ENCODE data around the gene ADARB1. TPM values are rescaled to one million over a fixed set of nuclear protein-coding genes. Genes with fewer than 3 reads are reported as not detected.

ADARB1 gene
- total and polyA plus RNA-seq, 2 of the 4 experiments (the other 2 are of a cell fraction) = 39.8 to 47.3 TPM

DNA sequence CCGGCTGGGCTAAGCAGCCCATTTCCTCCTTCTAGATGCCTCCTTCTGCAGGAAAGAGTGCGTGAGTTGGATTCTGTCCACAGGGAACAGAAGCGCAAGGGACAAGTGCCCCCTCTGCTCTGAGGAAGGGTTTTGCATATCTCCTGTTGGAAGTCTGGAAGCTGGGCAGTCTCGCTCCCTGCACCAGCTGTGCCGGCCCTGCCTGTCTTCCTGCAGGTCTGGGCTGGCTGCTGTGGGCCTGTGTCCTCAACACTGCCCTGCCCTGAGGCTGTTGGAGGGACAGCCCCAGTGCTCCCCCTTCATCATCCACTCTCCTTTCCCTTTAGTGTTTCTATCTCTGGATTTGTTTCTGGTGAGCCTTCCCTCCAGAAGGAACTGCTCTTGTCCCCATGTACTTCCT is 21.8 kb downstream of the ADARB1 start:
- Histone ChIP-seq H3K27ac (ENCODE audit: insufficient read depth, low read length) (no peak overlapping the region), H4K20me1 (ENCODE audit: insufficient read depth, low read length) (peaks cover 98% of the 10 kb centered on the region), H2BK5ac (ENCODE audit: low read depth, low read length, poor library complexity, severe bottlenecking) (no peak overlapping the region), H3K56ac (ENCODE audit: extremely low read depth, insufficient read depth, low read length) (no peak overlapping the region), H3K4me3 (ENCODE audit: insufficient read depth, low read depth, low read length) (no peak overlapping the region), H3K9me1 (ENCODE audit: insufficient read depth, low read length) (peaks cover 36% of the 10 kb centered on the region), H2AFZ (replicated peaks; ENCODE audit: low read length, poor library complexity) (no peak overlapping the region), H2AK5ac (ENCODE audit: low read depth, low read length) (0 out of 2 replicates have a peak overlapping the region, but pooled peaks have one; percentile 5), H4K5ac (ENCODE audit: low read depth, low read length) (no peak overlapping the region), H3K14ac (replicated peaks; ENCODE audit: low read depth, low read length) (no peak overlapping the region), H3K18ac (ENCODE audit: low read depth, low read length) (no peak overlapping the region), H3K4ac (ENCODE audit: low read depth, low read length) (no peak overlapping the region), H3K4me1 (ENCODE audit: control insufficient read depth, insufficient read depth, low read length) (peaks cover 18% of the 10 kb centered on the region), H3K4me2 (ENCODE audit: low read depth, low read length) (no peak overlapping the region), H3K79me1 (ENCODE audit: low read depth in 1 of 2, low read length in 2 of 2) (peaks cover 3 to 89% of the 10 kb centered on the region in 2 experiments; a peak in 2 of 4 replicates), H3K23ac (ENCODE audit: low read depth, low read length) (no peak overlapping the region), H3K9me3 (ENCODE audit: control insufficient read depth, insufficient read depth, low read length) (no peaks in the 10 kb centered on the region), H2AK9ac (replicated peaks; ENCODE audit: low read depth, low read length, poor library complexity) (no peak overlapping the region), H3K36me3 (ENCODE audit: control insufficient read depth, insufficient read depth, low read length) (peaks cover 30% of the 10 kb centered on the region), H4K91ac (ENCODE audit: insufficient read depth, low read depth, low read length) (no peak overlapping the region), H2BK120ac (ENCODE audit: low read depth, low read length) (no peak overlapping the region), H3K27me3 (ENCODE audit: control insufficient read depth, insufficient read depth, low read length) (no peaks in the 10 kb centered on the region), H2BK20ac (ENCODE audit: low read depth, low read length) (no peak overlapping the region), H4K8ac (ENCODE audit: low read depth in 2 of 2, low read length in 2 of 2) (no peak overlapping the region), H3K9ac (ENCODE audit: low read depth, low read length) (no peak overlapping the region), H2BK15ac (ENCODE audit: low read depth, low read length) (no peak overlapping the region)
- 73% methylated on average over 2 of the region's 5 CpGs; no CpG with 5 or more reads in 1 of the 2 experiments for WGBS, 2 experiments (ENCODE audit: extremely low coverage in 2 of 2, insufficient read length in 1 of 2)
- ChIA-PET CTCF (no interaction called here), POLR2A (ENCODE audit: unreplicated experiment) (no interaction called here)
- intact Hi-C loops (cut with micrococcal nuclease) = no loop called here
- ATAC-seq (ENCODE audit: low read depth) (no peak), DNase-seq (no peak)
- BruUV-seq (replicated peaks) = no TSS peak
- in situ Hi-C loops (cut with MboI; ENCODE audit: low sequenced_read_pairs) = no loop called here
- TF ChIP-seq RCOR1 (IDR thresholded peaks at IDR 0.05; ENCODE audit: insufficient replicate concordance, low read length) = no peak
- TF ChIP-seq BHLHE40 (IDR thresholded peaks at IDR 0.05; ENCODE audit: low read depth, low read length) = no peak
- TF ChIP-seq, protein P1, sequence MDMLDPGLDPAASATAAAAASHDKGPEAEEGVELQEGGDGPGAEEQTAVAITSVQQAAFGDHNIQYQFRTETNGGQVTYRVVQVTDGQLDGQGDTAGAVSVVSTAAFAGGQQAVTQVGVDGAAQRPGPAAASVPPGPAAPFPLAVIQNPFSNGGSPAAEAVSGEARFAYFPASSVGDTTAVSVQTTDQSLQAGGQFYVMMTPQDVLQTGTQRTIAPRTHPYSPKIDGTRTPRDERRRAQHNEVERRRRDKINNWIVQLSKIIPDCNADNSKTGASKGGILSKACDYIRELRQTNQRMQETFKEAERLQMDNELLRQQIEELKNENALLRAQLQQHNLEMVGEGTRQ (IDR thresholded peaks at IDR 0.05; ENCODE audit: low read depth, low read length) = no peak
- no peak for TF ChIP-seq RAD21 (IDR thresholded peaks at IDR 0.05; ENCODE audit: low read length)
- TF ChIP-seq RFX5 (IDR thresholded peaks at IDR 0.05; ENCODE audit: low read depth, low read length) = no peak
- TF ChIP-seq POLR2A (IDR thresholded peaks at IDR 0.05; ENCODE audit: low read depth, low read length) = no peak
- no peak for TF ChIP-seq MAFK (IDR thresholded peaks at IDR 0.05; ENCODE audit: low read depth, low read length)
- no peak for TF ChIP-seq FOS (IDR thresholded peaks at IDR 0.05; ENCODE audit: low read depth, low read length)
- no peak for TF ChIP-seq MXI1 (IDR thresholded peaks at IDR 0.05; ENCODE audit: borderline replicate concordance, low read depth, low read length)
- TF ChIP-seq, protein P2, sequence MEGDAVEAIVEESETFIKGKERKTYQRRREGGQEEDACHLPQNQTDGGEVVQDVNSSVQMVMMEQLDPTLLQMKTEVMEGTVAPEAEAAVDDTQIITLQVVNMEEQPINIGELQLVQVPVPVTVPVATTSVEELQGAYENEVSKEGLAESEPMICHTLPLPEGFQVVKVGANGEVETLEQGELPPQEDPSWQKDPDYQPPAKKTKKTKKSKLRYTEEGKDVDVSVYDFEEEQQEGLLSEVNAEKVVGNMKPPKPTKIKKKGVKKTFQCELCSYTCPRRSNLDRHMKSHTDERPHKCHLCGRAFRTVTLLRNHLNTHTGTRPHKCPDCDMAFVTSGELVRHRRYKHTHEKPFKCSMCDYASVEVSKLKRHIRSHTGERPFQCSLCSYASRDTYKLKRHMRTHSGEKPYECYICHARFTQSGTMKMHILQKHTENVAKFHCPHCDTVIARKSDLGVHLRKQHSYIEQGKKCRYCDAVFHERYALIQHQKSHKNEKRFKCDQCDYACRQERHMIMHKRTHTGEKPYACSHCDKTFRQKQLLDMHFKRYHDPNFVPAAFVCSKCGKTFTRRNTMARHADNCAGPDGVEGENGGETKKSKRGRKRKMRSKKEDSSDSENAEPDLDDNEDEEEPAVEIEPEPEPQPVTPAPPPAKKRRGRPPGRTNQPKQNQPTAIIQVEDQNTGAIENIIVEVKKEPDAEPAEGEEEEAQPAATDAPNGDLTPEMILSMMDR (conservative IDR thresholded peaks at IDR 0.05; ENCODE audit: low read depth, low read length) = no peak
- no peak for TF ChIP-seq NFE2L2 (IDR thresholded peaks at IDR 0.05; ENCODE audit: low read depth, low read length)
- TF ChIP-seq MAZ (IDR thresholded peaks at IDR 0.05; ENCODE audit: borderline replicate concordance, low read depth, low read length) = no peak
- no peak for TF ChIP-seq CEBPB (IDR thresholded peaks at IDR 0.05; ENCODE audit: low read depth, low read length)
- TF ChIP-seq, protein P3, sequence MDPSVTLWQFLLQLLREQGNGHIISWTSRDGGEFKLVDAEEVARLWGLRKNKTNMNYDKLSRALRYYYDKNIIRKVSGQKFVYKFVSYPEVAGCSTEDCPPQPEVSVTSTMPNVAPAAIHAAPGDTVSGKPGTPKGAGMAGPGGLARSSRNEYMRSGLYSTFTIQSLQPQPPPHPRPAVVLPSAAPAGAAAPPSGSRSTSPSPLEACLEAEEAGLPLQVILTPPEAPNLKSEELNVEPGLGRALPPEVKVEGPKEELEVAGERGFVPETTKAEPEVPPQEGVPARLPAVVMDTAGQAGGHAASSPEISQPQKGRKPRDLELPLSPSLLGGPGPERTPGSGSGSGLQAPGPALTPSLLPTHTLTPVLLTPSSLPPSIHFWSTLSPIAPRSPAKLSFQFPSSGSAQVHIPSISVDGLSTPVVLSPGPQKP (IDR thresholded peaks at IDR 0.05; ENCODE audit: borderline replicate concordance, low read depth, low read length) = no peak
- TF ChIP-seq CHD1 (IDR thresholded peaks at IDR 0.05; ENCODE audit: low read depth, low read length) = no peak
- no peak for TF ChIP-seq SMC3 (IDR thresholded peaks at IDR 0.05; ENCODE audit: low read depth, low read length)
- dilution Hi-C loops (cut with HindIII; ENCODE audit: low sequenced_read_pairs, unreplicated experiment) = no loop called here

Data from IMR-90 (cell line).